Epithelial cell of proximal tubule (primary cell): Measurements from ENCODE around the gene KLHL40. TPM values are rescaled to one million over a fixed set of nuclear protein-coding genes. Genes with fewer than 3 reads are reported as not detected.

Experiments used
- DNase-seq: peaks from one replicate; pipeline ENCODE4 v3.0.0-alpha.2; 2011; ENCODE audit warnings: low read depth
- H3K4me3 ChIP-seq: 2 replicates; pipeline ENCODE4 v1.5.1; 2011; ENCODE audit warnings: low read depth, mild to moderate bottlenecking, low read length
- total RNA-seq: library from RNA; depleted of rRNA; stranded (reverse); fragments of >200 nt; gene quantifications from 2 replicates; pipeline ENCODE4 v1.2.3, GENCODE V29; 2015
- TF ChIP-seq, protein P1 (sequence below): conservative IDR thresholded peaks from 2 replicates; pipeline ENCODE4 v1.5.1; 2012; ENCODE audit warnings: low read depth, mild to moderate bottlenecking, low read length

KLHL40 gene
- total RNA-seq, 1 donor from 2014 or later, result not detected

DNA sequence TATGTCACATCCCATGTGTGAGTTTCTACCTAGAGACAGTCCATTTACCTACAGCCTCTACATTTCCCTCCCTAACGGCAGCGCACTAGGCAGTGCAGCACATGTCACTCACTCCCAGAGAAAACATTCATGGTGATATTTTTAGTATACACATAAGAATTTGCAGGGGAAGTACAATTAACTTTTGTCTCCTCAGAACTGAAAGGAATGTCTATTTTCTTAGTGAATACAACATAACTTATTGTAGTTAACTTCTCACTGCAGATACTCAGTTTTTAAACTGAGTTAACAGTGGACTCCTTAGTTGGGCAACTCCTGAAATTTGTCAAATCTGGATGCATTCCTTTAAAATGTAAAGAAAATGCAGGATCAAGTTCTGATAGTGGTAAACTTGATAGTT is 36.3 kb upstream of the KLHL40 start:
- TF ChIP-seq, protein P1, sequence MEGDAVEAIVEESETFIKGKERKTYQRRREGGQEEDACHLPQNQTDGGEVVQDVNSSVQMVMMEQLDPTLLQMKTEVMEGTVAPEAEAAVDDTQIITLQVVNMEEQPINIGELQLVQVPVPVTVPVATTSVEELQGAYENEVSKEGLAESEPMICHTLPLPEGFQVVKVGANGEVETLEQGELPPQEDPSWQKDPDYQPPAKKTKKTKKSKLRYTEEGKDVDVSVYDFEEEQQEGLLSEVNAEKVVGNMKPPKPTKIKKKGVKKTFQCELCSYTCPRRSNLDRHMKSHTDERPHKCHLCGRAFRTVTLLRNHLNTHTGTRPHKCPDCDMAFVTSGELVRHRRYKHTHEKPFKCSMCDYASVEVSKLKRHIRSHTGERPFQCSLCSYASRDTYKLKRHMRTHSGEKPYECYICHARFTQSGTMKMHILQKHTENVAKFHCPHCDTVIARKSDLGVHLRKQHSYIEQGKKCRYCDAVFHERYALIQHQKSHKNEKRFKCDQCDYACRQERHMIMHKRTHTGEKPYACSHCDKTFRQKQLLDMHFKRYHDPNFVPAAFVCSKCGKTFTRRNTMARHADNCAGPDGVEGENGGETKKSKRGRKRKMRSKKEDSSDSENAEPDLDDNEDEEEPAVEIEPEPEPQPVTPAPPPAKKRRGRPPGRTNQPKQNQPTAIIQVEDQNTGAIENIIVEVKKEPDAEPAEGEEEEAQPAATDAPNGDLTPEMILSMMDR, result no peak
- DNase-seq, result no peak
- H3K4me3 ChIP-seq, result no peak overlapping the region

DNA sequence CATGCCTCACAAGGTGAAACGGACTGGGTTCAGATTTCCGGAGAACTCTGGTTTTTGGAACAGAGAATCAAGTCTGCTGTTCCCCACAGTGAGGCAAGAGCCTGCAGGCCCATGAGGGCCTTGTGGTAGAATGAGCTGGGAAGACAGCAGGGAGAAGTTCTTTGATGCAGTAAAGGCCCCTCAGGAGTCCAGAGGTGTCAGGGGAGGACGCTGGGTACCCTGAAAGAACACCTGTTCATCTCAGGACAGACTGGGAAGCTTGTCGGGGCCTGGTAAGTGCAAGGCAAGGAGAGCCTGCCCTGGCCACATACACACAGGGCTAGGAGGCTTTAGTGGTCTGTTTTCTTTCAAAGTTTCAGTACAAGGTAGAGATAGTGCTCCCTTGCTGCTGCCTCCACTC is 35.6 kb upstream of the KLHL40 start:
- TF ChIP-seq, protein P1, result no peak
- no peak for DNase-seq
- no peak overlapping the region for H3K4me3 ChIP-seq

DNA sequence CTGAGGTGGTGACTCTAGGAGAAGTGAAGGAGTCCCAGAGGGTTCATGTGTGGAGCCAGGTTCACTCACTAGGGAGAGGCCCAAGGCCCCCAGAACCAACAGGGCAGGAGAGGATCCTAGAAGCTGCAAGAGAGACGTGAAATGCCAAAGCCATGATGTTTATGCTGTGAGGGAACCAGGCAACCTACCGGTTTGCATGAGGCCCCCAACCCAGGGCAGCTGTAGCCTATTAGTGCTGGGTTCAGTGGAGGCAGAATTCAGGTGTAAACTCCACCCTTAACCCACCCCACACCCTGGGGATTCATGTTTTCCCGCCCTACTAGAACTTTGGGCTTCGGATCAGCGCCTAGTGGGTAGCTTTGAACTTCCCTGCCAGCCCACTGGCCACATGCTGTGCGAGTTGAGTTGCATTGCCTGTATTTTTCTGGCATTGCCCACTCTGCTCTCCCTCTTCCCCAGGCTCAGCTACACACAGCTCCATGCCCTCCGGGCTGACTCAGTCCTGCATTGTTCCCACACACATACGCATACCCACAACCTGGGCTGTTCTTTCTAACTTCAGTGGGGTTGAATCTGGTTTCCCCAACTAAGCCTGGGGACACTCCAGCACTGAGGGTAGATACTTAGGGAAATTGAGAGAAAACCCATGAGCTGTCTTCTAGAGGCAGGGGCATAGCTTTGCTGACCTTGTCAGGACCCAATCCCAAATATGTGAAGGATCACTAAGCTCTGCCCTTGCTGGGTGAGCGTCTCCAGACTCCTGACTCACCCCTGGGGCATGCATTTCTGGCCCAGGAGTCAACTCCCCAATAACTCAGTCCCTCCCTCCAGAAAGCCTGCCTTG is 33.9 kb upstream of the KLHL40 start:
- peak; percentile 26 for DNase-seq
- TF ChIP-seq, protein P1, result no peak
- no peak overlapping the region for H3K4me3 ChIP-seq

DNA sequence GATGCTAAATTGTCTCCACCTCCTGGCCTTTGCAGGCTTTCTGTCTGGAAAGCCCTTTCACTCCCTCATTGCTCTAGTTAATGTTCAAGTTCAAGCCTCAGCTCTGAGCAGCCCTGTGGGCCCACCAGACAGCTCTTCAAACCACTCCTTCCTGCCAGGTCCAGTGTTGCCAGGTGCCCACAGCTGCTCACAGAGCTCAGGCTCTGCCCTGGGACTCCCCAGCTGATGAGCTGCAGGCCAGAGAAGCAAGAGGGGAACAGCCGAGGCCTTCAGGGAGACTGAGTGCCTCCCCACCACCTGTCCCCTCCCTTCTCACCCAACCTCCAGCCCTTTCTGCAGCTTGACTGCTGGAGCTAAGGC is 33.1 kb upstream of the KLHL40 start:
- H3K4me3 ChIP-seq, result peak overlapping the region; percentile 81
- TF ChIP-seq, protein P1, result no peak
- no peak for DNase-seq

DNA sequence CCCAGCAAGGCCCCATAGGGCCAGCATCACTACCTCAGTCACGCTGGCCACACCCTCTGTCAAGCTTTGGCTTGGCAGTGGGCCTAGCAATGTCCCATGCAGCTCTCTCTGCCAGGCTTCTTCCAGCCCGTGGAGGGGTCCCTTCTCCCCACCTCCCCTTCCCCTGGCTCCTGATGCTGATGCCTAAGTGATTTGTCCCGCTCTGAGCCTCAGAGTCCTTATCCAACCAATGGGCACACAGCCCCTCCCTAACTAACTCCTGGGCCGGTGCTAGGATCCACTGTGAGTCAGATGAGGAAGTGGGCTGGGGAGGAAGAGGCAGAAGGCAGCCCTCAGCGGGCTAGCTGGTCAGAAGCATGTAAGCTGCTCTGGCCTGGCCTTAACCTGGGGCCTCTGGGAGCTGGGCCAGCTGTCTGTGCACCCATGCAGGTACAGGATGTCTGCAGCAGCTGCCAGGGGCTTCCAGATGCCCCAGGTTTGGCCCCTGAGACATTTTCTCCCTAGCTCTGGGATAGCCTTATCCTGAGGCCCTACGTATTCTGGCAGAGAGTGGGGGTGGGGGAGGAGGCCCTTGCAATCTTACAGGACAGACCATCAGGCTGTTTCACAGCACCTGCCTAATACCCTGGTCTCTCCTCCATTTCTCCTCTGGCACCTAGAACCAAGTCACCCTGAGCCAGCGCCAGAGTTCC is 32.6 kb upstream of the KLHL40 start:
- peak overlapping the region; percentile 81 for H3K4me3 ChIP-seq

DNA sequence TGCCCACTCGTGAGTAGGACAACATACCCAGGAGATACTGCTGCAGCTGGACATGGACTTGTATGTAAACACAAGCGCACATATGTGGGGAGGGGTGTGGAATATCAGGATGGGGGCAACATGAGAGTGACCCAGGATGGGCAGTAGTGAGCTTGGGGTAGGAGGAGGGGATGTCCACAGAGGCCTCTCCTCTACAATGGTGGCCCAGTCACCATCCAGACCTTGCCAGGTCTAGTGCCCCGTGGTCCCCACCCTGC is 32.1 kb upstream of the KLHL40 start:
- TF ChIP-seq, protein P1, result no peak
- peak overlapping the region; percentile 81 for H3K4me3 ChIP-seq
- no peak for DNase-seq

More for the DNA sequence above, 32.6 kb upstream of the KLHL40 start:
- DNase-seq, result peak; percentile 38
- TF ChIP-seq, protein P1, result no peak
